Mucosa of rectum (tissue), 2 donors: ENCODE measurements around the gene OGFRL1.
A peak's percentile ranks its signal among the peaks of the same experiment; 100 is the strongest.

Source experiments
- H3K27ac ChIP-seq, 2 donors: one replicate each; pipeline ENCODE4 v1.7.0; 2013; ENCODE audit warnings: inconsistent platforms in 2 of 2, low read depth in 2 of 2, low read length in 2 of 2
- H3K27me3 ChIP-seq, 2 donors: one replicate each; pipeline ENCODE4 v1.7.0; 2013; ENCODE audit warnings: low read length in 2 of 2; ENCODE audit not compliant: control insufficient read depth in 2 of 2, insufficient read depth in 2 of 2
- H3K36me3 ChIP-seq, 2 donors: one replicate each; pipeline ENCODE4 v1.7.0; 2013; ENCODE audit warnings: low read length in 2 of 2; ENCODE audit not compliant: control insufficient read depth in 2 of 2, insufficient read depth in 2 of 2
- H3K4me1 ChIP-seq, 2 donors: one replicate each; pipeline ENCODE4 v1.7.0; 2013; ENCODE audit warnings: low read length in 2 of 2, mild to moderate bottlenecking in 1 of 2; ENCODE audit not compliant: control insufficient read depth in 2 of 2, insufficient read depth in 2 of 2
- H3K4me3 ChIP-seq, 2 donors: one replicate each; pipeline ENCODE4 v1.7.0; 2013; ENCODE audit warnings: low read length in 2 of 2
- H3K9ac ChIP-seq, 2 donors: one replicate each; pipeline ENCODE4 v1.7.0; 2013; ENCODE audit warnings: low read length in 2 of 2, low read depth in 1 of 2, mild to moderate bottlenecking in 1 of 2
- H3K9me3 ChIP-seq, 2 donors: one replicate each; pipeline ENCODE4 v1.7.0; 2013; ENCODE audit warnings: low read length in 2 of 2; ENCODE audit not compliant: control insufficient read depth in 2 of 2
- donor health status: healthy.
- donor health status: Normal muscosa, but diverticular disease.

Gene OGFRL1

DNA sequence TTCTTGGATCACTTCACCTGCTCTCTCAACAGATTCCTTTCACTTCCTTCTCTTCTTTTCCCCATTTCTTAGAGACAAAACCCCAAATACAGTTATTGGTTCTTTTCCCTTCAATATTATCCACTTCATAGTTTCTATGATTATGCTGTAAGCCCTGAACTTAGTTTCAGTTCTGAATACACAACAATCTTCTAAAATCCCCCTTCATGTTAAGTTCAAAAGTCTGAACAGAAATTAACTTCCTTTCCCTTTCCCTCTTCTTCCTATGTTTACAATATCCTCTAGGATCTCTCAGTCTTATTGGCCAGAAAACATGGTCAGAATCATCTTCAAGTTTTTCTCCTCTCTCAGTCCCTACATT is 57.7 kb downstream of the OGFRL1 start:
- Histone ChIP-seq H3K4me3 (no peak overlapping the region), H3K9me3 (no peaks in the 10 kb centered on the region), H3K27me3 (no peaks in the 10 kb centered on the region), H3K27ac (no peak overlapping the region), H3K36me3 (no peaks in the 10 kb centered on the region), H3K9ac (no peak overlapping the region), H3K4me1 (no peaks in the 10 kb centered on the region)

DNA sequence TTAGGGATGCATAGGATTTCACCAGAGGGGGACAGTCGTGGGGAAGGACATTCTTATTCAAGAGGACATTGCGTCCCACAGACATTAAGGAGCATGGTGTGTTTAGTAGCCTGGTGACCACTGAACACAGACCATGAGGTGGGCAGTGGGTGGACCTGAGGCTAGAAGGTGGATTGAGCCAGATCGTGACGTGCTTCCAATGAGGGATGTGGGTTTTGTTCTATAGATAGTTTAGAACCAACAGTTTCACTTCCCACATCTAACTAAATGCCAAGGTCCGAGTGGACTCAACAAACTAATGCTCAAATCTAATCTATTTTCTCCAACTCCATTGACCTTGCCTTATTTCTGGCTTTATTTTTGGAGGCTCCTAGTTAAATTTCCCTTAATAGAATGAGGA is 58.5 kb downstream of the OGFRL1 start:
- no peaks in the 10 kb centered on the region for H3K4me1 ChIP-seq
- no peaks in the 10 kb centered on the region for H3K27me3 ChIP-seq
- H3K4me3 ChIP-seq, result no peak overlapping the region
- no peak overlapping the region for H3K9ac ChIP-seq
- no peaks in the 10 kb centered on the region for H3K9me3 ChIP-seq
- no peak overlapping the region for H3K27ac ChIP-seq
- no peaks in the 10 kb centered on the region for H3K36me3 ChIP-seq

DNA sequence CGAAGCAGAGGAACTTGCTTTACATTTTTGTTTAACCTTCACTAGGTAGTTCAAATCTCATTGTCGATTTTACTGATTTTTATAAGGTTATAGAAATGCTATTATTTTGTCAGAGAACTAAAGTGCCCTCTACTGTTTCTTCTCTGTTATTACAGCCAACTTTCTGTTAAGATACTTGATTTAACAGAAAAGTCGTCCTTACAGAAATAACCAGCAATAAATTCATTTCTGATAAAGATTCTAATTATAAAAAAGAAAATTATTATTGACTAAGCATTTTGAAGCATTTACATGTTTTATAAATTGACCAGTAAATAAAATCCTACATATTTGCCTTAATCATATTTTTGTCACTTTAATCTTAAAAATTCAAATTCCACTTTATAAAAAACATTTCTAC is 60.8 kb downstream of the OGFRL1 start:
- no peaks in the 10 kb centered on the region for H3K36me3 ChIP-seq
- H3K9me3 ChIP-seq, result no peaks in the 10 kb centered on the region
- no peak overlapping the region for H3K4me3 ChIP-seq
- H3K27ac ChIP-seq, result no peak overlapping the region
- H3K27me3 ChIP-seq, result no peaks in the 10 kb centered on the region
- no peaks in the 10 kb centered on the region for H3K4me1 ChIP-seq
- H3K9ac ChIP-seq, result no peak overlapping the region

DNA sequence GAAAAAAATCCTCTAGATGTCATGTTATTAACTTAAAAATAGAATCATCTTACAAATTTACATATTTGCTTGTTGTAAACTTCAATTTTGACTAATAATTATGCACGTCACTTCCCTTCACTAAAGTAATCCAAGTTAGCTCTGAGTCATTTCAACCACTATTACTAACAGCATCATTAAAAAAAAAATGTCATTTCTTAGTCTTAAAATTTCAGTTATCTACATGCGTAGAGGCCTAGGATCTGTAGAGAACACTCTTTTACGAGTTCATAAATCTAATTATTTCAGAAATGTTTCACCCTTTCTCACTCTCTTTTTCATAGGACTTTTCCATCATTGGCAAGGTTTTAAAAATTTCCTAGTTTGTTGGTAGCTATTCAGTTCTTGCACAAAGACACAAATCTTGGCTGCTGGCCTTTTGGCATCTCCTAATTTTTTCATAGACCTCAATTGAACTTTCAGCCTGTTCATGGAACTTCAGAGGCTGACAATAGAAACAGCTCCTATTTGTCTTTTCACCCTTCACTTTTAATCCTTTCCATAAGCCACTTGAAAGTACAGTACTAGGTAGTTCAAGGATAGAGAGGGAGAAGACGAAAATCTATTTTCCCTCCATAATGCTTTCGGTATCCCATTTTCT is 61.5 kb downstream of the OGFRL1 start:
- Histone ChIP-seq H3K27me3 (no peaks in the 10 kb centered on the region), H3K4me3 (no peak overlapping the region), H3K4me1 (no peaks in the 10 kb centered on the region), H3K9me3 (no peaks in the 10 kb centered on the region), H3K27ac (peak overlapping the region in 1 of 2 donors; percentile 17), H3K9ac (no peak overlapping the region), H3K36me3 (no peaks in the 10 kb centered on the region)

DNA sequence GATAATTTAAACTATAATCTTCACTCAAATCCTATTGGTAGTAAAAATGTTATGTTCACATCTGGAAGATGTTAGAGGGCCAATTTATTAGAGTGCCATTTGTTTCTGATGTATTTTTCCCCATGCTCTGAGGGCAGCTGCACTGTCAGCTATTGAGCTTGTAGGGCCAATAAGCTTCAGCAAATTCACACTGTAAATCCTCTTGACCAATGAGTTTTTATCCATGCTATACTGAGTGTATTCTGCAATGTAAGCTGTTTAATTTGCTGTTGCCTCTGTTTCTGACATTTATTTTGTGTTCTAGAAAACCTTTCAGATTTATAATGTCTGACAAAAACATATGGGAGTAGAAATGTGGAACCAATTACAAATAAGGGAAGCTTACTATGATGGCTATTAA is 62.6 kb downstream of the OGFRL1 start:
- Histone ChIP-seq H3K9ac (no peak overlapping the region), H3K4me1 (no peaks in the 10 kb centered on the region), H3K27me3 (no peaks in the 10 kb centered on the region), H3K27ac (no peak overlapping the region), H3K36me3 (no peaks in the 10 kb centered on the region), H3K4me3 (no peak overlapping the region), H3K9me3 (no peaks in the 10 kb centered on the region)
